OCI-LY1 (cell line): ENCODE data around the gene RIN3.

Experiments
- H2AFZ ChIP-seq: fragments of 200-600 bp; sonication (generic), shearing (Covaris generic); 2 replicates; pipeline ENCODE4 v1.6.0; 2014; ENCODE audit warnings: antibody characterized with exemption, mild to moderate bottlenecking, low read length
- H3F3A ChIP-seq: fragments of 200-600 bp; sonication (generic), shearing (Covaris generic); 2 replicates; pipeline ENCODE4 v1.6.0; 2014; ENCODE audit warnings: mild to moderate bottlenecking, antibody characterized with exemption, low read length, moderate library complexity; ENCODE audit not compliant: insufficient read depth
- H3K27ac ChIP-seq: fragments of 200-600 bp; sonication (generic); 2 replicates; pipeline ENCODE4 v1.5.1; 2014; ENCODE audit warnings: low read length, mixed run types, mild to moderate bottlenecking, low read depth; ENCODE audit not compliant: poor library complexity, severe bottlenecking
- H3K27me3 ChIP-seq: fragments of 200-600 bp; sonication (generic); 2 replicates; pipeline ENCODE4 v1.6.0; 2014; ENCODE audit warnings: antibody characterized with exemption, mild to moderate bottlenecking, low read length, moderate library complexity; ENCODE audit not compliant: insufficient read depth
- H3K36me3 ChIP-seq: fragments of 200-600 bp; sonication (generic); 2 replicates; pipeline ENCODE4 v1.6.1; 2014; ENCODE audit warnings: mild to moderate bottlenecking, antibody characterized with exemption, low read length, moderate library complexity, mixed read lengths; ENCODE audit not compliant: insufficient read depth
- H3K4me1 ChIP-seq: fragments of 200-600 bp; sonication (generic); 2 replicates; pipeline ENCODE4 v1.5.1; 2014; ENCODE audit warnings: mild to moderate bottlenecking, low read length, moderate library complexity; ENCODE audit not compliant: insufficient read depth, severe bottlenecking
- H3K4me2 ChIP-seq: fragments of 200-600 bp; sonication (generic), shearing (Covaris generic); 2 replicates; pipeline ENCODE4 v1.6.1; 2014; ENCODE audit warnings: low read length
- H3K4me3 ChIP-seq: fragments of 200-600 bp; sonication (generic); 2 replicates; pipeline ENCODE4 v1.5.1; 2014; ENCODE audit warnings: low read length, low read depth, mild to moderate bottlenecking, mixed read lengths; ENCODE audit not compliant: poor library complexity, severe bottlenecking
- H3K79me2 ChIP-seq: fragments of 200-600 bp; shearing (Covaris generic); 2 replicates; pipeline ENCODE4 v1.6.1; 2016; ENCODE audit warnings: mixed run types, low read length, mixed read lengths; ENCODE audit not compliant: insufficient read depth
- H3K9ac ChIP-seq: fragments of 200-600 bp; sonication (generic), shearing (Covaris generic); 2 replicates; pipeline ENCODE4 v1.6.1; 2014; ENCODE audit warnings: mild to moderate bottlenecking, low read length, mixed read lengths
- H3K9me2 ChIP-seq: fragments of 200-600 bp; sonication (generic), shearing (Covaris generic); 2 replicates; pipeline ENCODE4 v1.6.1; 2014; ENCODE audit warnings: low read depth, mild to moderate bottlenecking, low read length, mixed read lengths
- H3K9me3 ChIP-seq: fragments of 200-600 bp; shearing (Covaris generic); 2 replicates; pipeline ENCODE4 v1.6.1; 2014; ENCODE audit warnings: low read length, mixed read lengths
- H4K20me1 ChIP-seq: fragments of 200-600 bp; sonication (generic), shearing (Covaris generic); 2 replicates; pipeline ENCODE4 v1.6.0; 2016; ENCODE audit warnings: mild to moderate bottlenecking, low read length; ENCODE audit not compliant: insufficient read depth
- CTCF ChIP-seq: fragments of 200-600 bp; sonication (generic), shearing (Covaris generic); IDR thresholded peaks from 2 replicates; pipeline ENCODE4 v1.5.1; 2017; ENCODE audit warnings: mild to moderate bottlenecking, antibody characterized with exemption, low read length, moderate library complexity, mixed read lengths
- EZH2 ChIP-seq: fragments of 200-600 bp; sonication (generic), shearing (Covaris generic); IDR thresholded peaks from 2 replicates; pipeline ENCODE4 v1.8.0; 2017; ENCODE audit warnings: borderline replicate concordance, mixed run types, mild to moderate bottlenecking, antibody characterized with exemption, low read length, moderate library complexity, mixed read lengths

RIN3 gene

GRCh38 chr14:92513204-92513965 is at the start of gene RIN3:
RIN3 (plus strand) TSS chr14:92513781; CDS start chr14:92513933, 152 bp downstream.
- H3K4me1 ChIP-seq, result no peaks in the 10 kb centered on the region
- no peak within 1 kb of the TSS for H3K9ac ChIP-seq
- H3F3A ChIP-seq, result no peaks in the 10 kb centered on the region
- H3K36me3 ChIP-seq, result no peaks in the 10 kb centered on the region
- no peaks in the 10 kb centered on the region for H3K79me2 ChIP-seq
- no peaks in the 10 kb centered on the region for H3K9me3 ChIP-seq
- H3K4me3 ChIP-seq, result no peak within 1 kb of the TSS
- TF ChIP-seq EZH2, result no peak
- TF ChIP-seq CTCF, result no peak
- H3K27ac ChIP-seq, result no peak within 1 kb of the TSS
- no peaks in the 10 kb centered on the region for H3K27me3 ChIP-seq
- H2AFZ ChIP-seq, result no peak within 1 kb of the TSS
- no peak within 1 kb of the TSS for H3K4me2 ChIP-seq
- H3K9me2 ChIP-seq, result no peaks in the 10 kb centered on the region
- H4K20me1 ChIP-seq, result no peaks in the 10 kb centered on the region

- no peak overlapping the region for H3K9ac ChIP-seq
- no peak overlapping the region for H3K4me3 ChIP-seq
- H3F3A ChIP-seq, result no peaks in the 10 kb centered on the region
- H2AFZ ChIP-seq, result no peak overlapping the region
- H3K36me3 ChIP-seq, result no peaks in the 10 kb centered on the region
- H3K27ac ChIP-seq, result no peak overlapping the region
- no peaks in the 10 kb centered on the region for H3K79me2 ChIP-seq
- no peaks in the 10 kb centered on the region for H3K4me1 ChIP-seq
- no peaks in the 10 kb centered on the region for H3K9me2 ChIP-seq
- H3K27me3 ChIP-seq, result no peaks in the 10 kb centered on the region
- no peak overlapping the region for H3K4me2 ChIP-seq
- no peaks in the 10 kb centered on the region for H3K9me3 ChIP-seq
- no peaks in the 10 kb centered on the region for H4K20me1 ChIP-seq
- TF ChIP-seq CTCF (no peak), EZH2 (no peak)
Observed at GRCh38 chr14:92464156-92464555, 49.4 kb upstream of the RIN3 start.

GRCh38 chr14:92464716-92465115 is 48.9 kb upstream of the RIN3 start:
- H3K4me2 ChIP-seq, result no peak overlapping the region
- H4K20me1 ChIP-seq, result no peaks in the 10 kb centered on the region
- no peaks in the 10 kb centered on the region for H3K27me3 ChIP-seq
- H3K79me2 ChIP-seq, result no peaks in the 10 kb centered on the region
- no peaks in the 10 kb centered on the region for H3K9me2 ChIP-seq
- H3K9me3 ChIP-seq, result no peaks in the 10 kb centered on the region
- TF ChIP-seq EZH2 (no peak), CTCF (no peak)
- no peak overlapping the region for H3K9ac ChIP-seq
- H2AFZ ChIP-seq, result no peak overlapping the region
- H3K36me3 ChIP-seq, result no peaks in the 10 kb centered on the region
- no peaks in the 10 kb centered on the region for H3F3A ChIP-seq
- no peaks in the 10 kb centered on the region for H3K4me1 ChIP-seq
- H3K4me3 ChIP-seq, result no peak overlapping the region
- H3K27ac ChIP-seq, result no peak overlapping the region
